ENCODE results near the gene HOMER2.

Gene HOMER2

DNA sequence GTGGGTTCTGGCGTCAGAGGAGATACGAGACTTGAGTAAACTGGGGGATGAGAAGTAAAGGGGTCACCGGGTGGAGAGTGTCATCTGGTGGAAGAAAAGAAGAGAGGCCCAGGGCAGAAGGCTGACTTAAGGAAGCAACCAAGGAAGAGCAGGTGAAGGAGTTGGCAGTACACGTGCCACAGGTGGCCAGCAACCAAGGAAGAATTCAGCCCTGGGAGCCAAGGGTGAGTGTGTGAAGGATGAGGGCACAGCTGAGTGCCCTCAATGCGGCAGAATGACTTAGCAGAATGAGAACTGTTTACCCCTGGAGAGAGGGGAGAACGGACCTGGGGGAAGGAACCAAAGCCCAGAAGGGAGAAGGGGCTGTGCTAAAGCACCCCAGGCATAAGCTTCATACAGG lies 71.8 kb downstream of the HOMER2 start:
- Histone ChIP-seq H2AFZ (ENCODE audit: low read length) (no peak overlapping the region), H3K79me2 (ENCODE audit: insufficient read depth, low read length) (no peaks in the 10 kb centered on the region), H3F3A (ENCODE audit: low read depth) (no peaks in the 10 kb centered on the region), H3K4me1 (ENCODE audit: insufficient read depth, low read length, poor library complexity, severe bottlenecking) (no peaks in the 10 kb centered on the region), H3K9ac (ENCODE audit: low read depth, low read length, poor library complexity, severe bottlenecking) (no peak overlapping the region), H3K4me3 (ENCODE audit: low read length, poor library complexity, severe bottlenecking) (no peak overlapping the region), H3K9me2 (replicated peaks; ENCODE audit: low read depth, low read length) (no peaks in the 10 kb centered on the region), H3K36me3 (ENCODE audit: insufficient read depth, low read length) (no peaks in the 10 kb centered on the region), H4K20me1 (ENCODE audit: insufficient read depth, low read length, poor library complexity, severe bottlenecking) (no peaks in the 10 kb centered on the region), H3K27me3 (ENCODE audit: insufficient read depth, low read length, poor library complexity, severe bottlenecking) (no peaks in the 10 kb centered on the region), H3K4me2 (ENCODE audit: low read depth, low read length, poor library complexity, severe bottlenecking) (no peak overlapping the region), H3K9me3 (ENCODE audit: insufficient read depth, low read depth, low read length) (no peaks in the 10 kb centered on the region)
- TF ChIP-seq EZH2phosphoT487 (IDR thresholded peaks at IDR 0.05; ENCODE audit: borderline replicate concordance) (no peak), CTCF (conservative IDR thresholded peaks at IDR 0.05; ENCODE audit: low read length) (no peak)

DNA sequence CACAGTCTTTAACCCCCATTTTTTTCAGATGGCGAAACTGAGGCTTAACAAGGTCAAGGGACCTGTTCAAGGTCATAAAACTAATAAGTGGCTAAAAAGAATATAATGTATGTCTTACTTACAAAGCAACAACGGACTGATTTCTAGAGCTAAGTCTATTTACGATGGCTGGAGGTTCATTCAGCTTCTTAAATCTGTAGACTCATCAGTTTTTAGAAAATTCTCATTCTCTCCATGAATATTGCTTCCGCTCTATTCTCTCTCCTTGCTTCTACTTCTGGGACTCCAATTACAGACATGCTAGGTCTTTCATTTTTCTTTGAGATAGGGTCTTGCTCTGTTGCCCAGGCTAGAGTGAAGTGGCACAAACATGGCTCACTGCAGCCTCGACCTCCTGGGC lies 74.2 kb downstream of the HOMER2 start:
- TF ChIP-seq EZH2phosphoT487 (IDR thresholded peaks at IDR 0.05; ENCODE audit: borderline replicate concordance) (no peak), CTCF (conservative IDR thresholded peaks at IDR 0.05; ENCODE audit: low read length) (no peak)
- H2AFZ ChIP-seq (ENCODE audit: low read length) = no peak overlapping the region
- H3F3A ChIP-seq (ENCODE audit: low read depth) = no peaks in the 10 kb centered on the region
- no peak overlapping the region for H3K9ac ChIP-seq (ENCODE audit: low read depth, low read length, poor library complexity, severe bottlenecking)
- no peaks in the 10 kb centered on the region for H3K9me3 ChIP-seq (ENCODE audit: insufficient read depth, low read depth, low read length)
- H3K4me1 ChIP-seq (ENCODE audit: insufficient read depth, low read length, poor library complexity, severe bottlenecking) = no peaks in the 10 kb centered on the region
- H4K20me1 ChIP-seq (ENCODE audit: insufficient read depth, low read length, poor library complexity, severe bottlenecking) = no peaks in the 10 kb centered on the region
- no peaks in the 10 kb centered on the region for H3K79me2 ChIP-seq (ENCODE audit: insufficient read depth, low read length)
- no peaks in the 10 kb centered on the region for H3K9me2 ChIP-seq (replicated peaks; ENCODE audit: low read depth, low read length)
- H3K4me2 ChIP-seq (ENCODE audit: low read depth, low read length, poor library complexity, severe bottlenecking) = no peak overlapping the region
- no peaks in the 10 kb centered on the region for H3K27me3 ChIP-seq (ENCODE audit: insufficient read depth, low read length, poor library complexity, severe bottlenecking)
- H3K4me3 ChIP-seq (ENCODE audit: low read length, poor library complexity, severe bottlenecking) = no peak overlapping the region
- H3K36me3 ChIP-seq (ENCODE audit: insufficient read depth, low read length) = no peaks in the 10 kb centered on the region

- H3K4me3 ChIP-seq (ENCODE audit: low read length, poor library complexity, severe bottlenecking) = no peak overlapping the region
Measured at GRCh38 chr15:82877825-82878224, 74.7 kb downstream of the HOMER2 start.

GRCh38 chr15:82875411-82876003 lies 77.0 kb downstream of the HOMER2 start:
- Histone ChIP-seq H3K4me1 (ENCODE audit: insufficient read depth, low read length, poor library complexity, severe bottlenecking) (peaks cover 7% of the 10 kb centered on the region), H3F3A (ENCODE audit: low read depth) (no peaks in the 10 kb centered on the region), H3K9ac (ENCODE audit: low read depth, low read length, poor library complexity, severe bottlenecking) (no peak overlapping the region), H3K4me2 (ENCODE audit: low read depth, low read length, poor library complexity, severe bottlenecking) (no peak overlapping the region), H4K20me1 (ENCODE audit: insufficient read depth, low read length, poor library complexity, severe bottlenecking) (no peaks in the 10 kb centered on the region), H3K4me3 (ENCODE audit: low read length, poor library complexity, severe bottlenecking) (no peak overlapping the region), H3K79me2 (ENCODE audit: insufficient read depth, low read length) (no peaks in the 10 kb centered on the region), H3K9me2 (replicated peaks; ENCODE audit: low read depth, low read length) (no peaks in the 10 kb centered on the region), H2AFZ (ENCODE audit: low read length) (no peak overlapping the region), H3K36me3 (ENCODE audit: insufficient read depth, low read length) (no peaks in the 10 kb centered on the region), H3K9me3 (ENCODE audit: insufficient read depth, low read depth, low read length) (no peaks in the 10 kb centered on the region), H3K27me3 (ENCODE audit: insufficient read depth, low read length, poor library complexity, severe bottlenecking) (no peaks in the 10 kb centered on the region)
- no peak for TF ChIP-seq EZH2phosphoT487 (IDR thresholded peaks at IDR 0.05; ENCODE audit: borderline replicate concordance)
- no peak for TF ChIP-seq CTCF (conservative IDR thresholded peaks at IDR 0.05; ENCODE audit: low read length)

More at GRCh38 chr15:82877825-82878224, 74.7 kb downstream of the HOMER2 start:
- no peaks in the 10 kb centered on the region for H3K27me3 ChIP-seq (ENCODE audit: insufficient read depth, low read length, poor library complexity, severe bottlenecking)
- no peaks in the 10 kb centered on the region for H3K4me1 ChIP-seq (ENCODE audit: insufficient read depth, low read length, poor library complexity, severe bottlenecking)
- H3K79me2 ChIP-seq (ENCODE audit: insufficient read depth, low read length) = no peaks in the 10 kb centered on the region
- no peaks in the 10 kb centered on the region for H3F3A ChIP-seq (ENCODE audit: low read depth)
- no peaks in the 10 kb centered on the region for H3K36me3 ChIP-seq (ENCODE audit: insufficient read depth, low read length)
- H3K9me2 ChIP-seq (replicated peaks; ENCODE audit: low read depth, low read length) = no peaks in the 10 kb centered on the region
- no peak overlapping the region for H3K9ac ChIP-seq (ENCODE audit: low read depth, low read length, poor library complexity, severe bottlenecking)
- H4K20me1 ChIP-seq (ENCODE audit: insufficient read depth, low read length, poor library complexity, severe bottlenecking) = no peaks in the 10 kb centered on the region
- no peak overlapping the region for H3K4me2 ChIP-seq (ENCODE audit: low read depth, low read length, poor library complexity, severe bottlenecking)
- TF ChIP-seq EZH2phosphoT487 (IDR thresholded peaks at IDR 0.05; ENCODE audit: borderline replicate concordance) = no peak
- H3K9me3 ChIP-seq (ENCODE audit: insufficient read depth, low read depth, low read length) = no peaks in the 10 kb centered on the region
- H2AFZ ChIP-seq (ENCODE audit: low read length) = no peak overlapping the region

Data from Loucy (cell line).